Pancreas (tissue), 10 donors: ENCODE results near the gene OTUD1. TPM values are rescaled to one million over a fixed set of nuclear protein-coding genes. Genes with fewer than 3 reads are reported as not detected.

Source experiments
- ATAC-seq, 4 donors: fragments of 200-7000 bp; cut with Tn5 transposase; one replicate each; pipeline versions ENCODE4 v1.8.0 to v1.9.1; 2020; ENCODE audit warnings: mild to moderate bottlenecking in 4 of 4, moderate library complexity in 4 of 4
- DNase-seq, 6 donors: peaks; one replicate each; pipeline ENCODE4 v3.0.0-alpha.2; 2020
- FAIRE-seq: peaks from 2 replicates; lab custom pipeline; 2012; peaks lifted over from hg19 to GRCh38; lab: Jason Lieb, UNC
- H3K27ac ChIP-seq, 4 donors: fragments of 200-600 bp; sonication (generic); 1 replicate in 3 of 4; 2 replicates in 1 of 4; pipeline versions ENCODE4 v1.5.0 to v1.8.0; 2020
- H3K27me3 ChIP-seq, 4 donors: fragments of 200-600 bp; one replicate each; pipeline ENCODE4 v1.8.0; 2021
- H3K36me3 ChIP-seq, 3 donors: fragments of 200-600 bp; sonication (generic) in 1 of 3; one replicate each; pipeline versions ENCODE4 v1.5.0 to v1.8.0; 2020 to 2021
- H3K4me1 ChIP-seq, 3 donors: fragments of 200-600 bp; one replicate each; pipeline ENCODE4 v1.8.0; 2021
- H3K4me3 ChIP-seq, 4 donors: fragments of 200-600 bp; sonication (generic) in 2 of 4; one replicate each; pipeline versions ENCODE4 v1.5.0 to v1.8.0; 2020 to 2021
- H3K9me3 ChIP-seq, 4 donors: fragments of 200-600 bp; one replicate each; pipeline ENCODE4 v1.8.0; 2021
- CTCF ChIP-seq, 4 donors: fragments of 200-600 bp; sonication (generic) in 3 of 4; IDR thresholded peaks; one replicate each; pipeline versions ENCODE4 v1.5.0 to v1.8.0; 2021; ENCODE audit warnings: antibody characterized with exemption in 4 of 4
- WGBS, 2 donors: extraction: QIAGEN DNeasy Blood & Tissue Kit; methylation state at CpG; one replicate each; pipeline ENCODE4 v1.1.7; 2013; 5-methylcytosine and 5-hydroxymethylcytosine counted together
- intact Hi-C, 3 donors: fragments of 100-400 bp; cut with DNase I; formaldehyde crosslinking; loops; one replicate each; pipeline versions ENCODE4 v1.11.1 to v1.14.2; 2022
- polyA plus RNA-seq, 2 donors: library from polyadenylated mRNA; stranded (reverse); fragments of 200-250 nt; gene quantifications; one replicate each; pipeline ENCODE4 v1.2.3, GENCODE V29; 2013
- total RNA-seq, 6 donors: library from RNA; stranded (reverse); fragmentation: NEBNext Ultra II Directional in 4 of 6; extraction: Animal tissue kit (Norgen Biotek cat#: 25700) in 4 of 6; gene quantifications; one replicate each; pipeline versions ENCODE4 v1.2.1 to v1.2.4, GENCODE V29; 2021 to 2023
- donor health status: healthy with polysubstance abuse.
- donor health status: DM: no; HTN: no; CAD: no; lungs with moderate emphysema.
- donor health status: DM: no; HTN: no; CAD: no.
- donor health status: control.
- donor health status: control.
- donor health status: Bipolar disorder and iron deficiency.
- donor health status: DM: yes; HTN: yes; CAD: no.
- donor health status: DM: no; HTN: no; CAD: no.
- donor health status: DM: no; HTN: no; CAD: no.
- donor health status: DM: yes; HTN: yes; CAD: no.

The OTUD1 gene
- total and polyA plus RNA-seq, 8 donors = 2.6 to 9.7 (median 5.8) TPM

- no peaks in the 10 kb centered on the region for H3K4me1 ChIP-seq
- FAIRE-seq (no peak), DNase-seq (no peak), ATAC-seq (peak in 3 of 4 donors; percentile 9 to 35 (median 28))
- H3K9me3 ChIP-seq = no peaks in the 10 kb centered on the region
- no peak for TF ChIP-seq CTCF (IDR thresholded peaks at IDR 0.05)
- H3K4me3 ChIP-seq = no peak overlapping the region
- 83 to 88% methylated on average over 7 of the region's 7 CpGs for WGBS, 2 donors
- intact Hi-C loops = no loop called here
- no peaks in the 10 kb centered on the region for H3K36me3 ChIP-seq
- no peak overlapping the region for H3K27ac ChIP-seq
- H3K27me3 ChIP-seq = no peaks in the 10 kb centered on the region
Observed at GRCh38 chr10:23419655-23420329, 19.1 kb upstream of the OTUD1 start.

GRCh38 chr10:23421397-23421796, 17.5 kb upstream of the OTUD1 start:
- ATAC-seq (no peak), DNase-seq (no peak), FAIRE-seq (no peak)
- TF ChIP-seq CTCF (IDR thresholded peaks at IDR 0.05) = no peak
- no peaks in the 10 kb centered on the region for H3K9me3 ChIP-seq
- intact Hi-C loops = no loop called here
- H3K36me3 ChIP-seq = no peaks in the 10 kb centered on the region
- H3K27ac ChIP-seq = no peak overlapping the region
- WGBS, 2 donors = 75 to 90% methylated on average over 1 of the region's 1 CpG
- H3K4me3 ChIP-seq = no peak overlapping the region
- no peaks in the 10 kb centered on the region for H3K4me1 ChIP-seq
- H3K27me3 ChIP-seq = no peaks in the 10 kb centered on the region

- peak overlapping the region in 1 of 4 donors; percentile 48 for H3K27ac ChIP-seq
Observed at GRCh38 chr10:23422003-23422411, 16.9 kb upstream of the OTUD1 start.

GRCh38 chr10:23432166-23432565, 6.7 kb upstream of the OTUD1 start:
- WGBS, 2 donors = 15 to 18% methylated on average over 1 of the region's 1 CpG
- FAIRE-seq = no peak
- TF ChIP-seq CTCF (IDR thresholded peaks at IDR 0.05) = no peak

More at GRCh38 chr10:23422003-23422411, 16.9 kb upstream of the OTUD1 start:
- no peaks in the 10 kb centered on the region for H3K27me3 ChIP-seq
- intact Hi-C loops = no loop called here
- no peaks in the 10 kb centered on the region for H3K36me3 ChIP-seq
- H3K4me1 ChIP-seq = no peaks in the 10 kb centered on the region
- ATAC-seq (peak in 2 of 4 donors; percentile 29 to 55), FAIRE-seq (no peak), DNase-seq (no peak)
- no peak overlapping the region for H3K4me3 ChIP-seq
- no peaks in the 10 kb centered on the region for H3K9me3 ChIP-seq
- 30 to 35% methylated on average over 2 of the region's 2 CpGs for WGBS, 2 donors
- no peak for TF ChIP-seq CTCF (IDR thresholded peaks at IDR 0.05)

GRCh38 chr10:23432639-23433038, 6.2 kb upstream of the OTUD1 start:
- Histone ChIP-seq H3K27ac (no peak overlapping the region), H3K9me3 (no peaks in the 10 kb centered on the region), H3K27me3 (no peaks in the 10 kb centered on the region), H3K4me1 (no peaks in the 10 kb centered on the region), H3K4me3 (no peak overlapping the region), H3K36me3 (no peaks in the 10 kb centered on the region)
- ATAC-seq (no peak), FAIRE-seq (no peak), DNase-seq (no peak)
- no peak for TF ChIP-seq CTCF (IDR thresholded peaks at IDR 0.05)
- intact Hi-C loops = no loop called here
- 94% methylated on average over 3 of the region's 3 CpGs for WGBS, 2 donors

More at GRCh38 chr10:23432166-23432565, 6.7 kb upstream of the OTUD1 start:
- ATAC-seq (peak in 1 of 4 donors; percentile 56), DNase-seq (no peak)
- Histone ChIP-seq H3K4me3 (no peak overlapping the region), H3K9me3 (no peaks in the 10 kb centered on the region), H3K4me1 (no peaks in the 10 kb centered on the region), H3K36me3 (no peaks in the 10 kb centered on the region), H3K27ac (no peak overlapping the region), H3K27me3 (no peaks in the 10 kb centered on the region)
- intact Hi-C loops = no loop called here
